Testis (tissue), 2 donors: ENCODE results near the gene SEC62.

Experiments used
- CTCF ChIP-seq, 3 experiments: fragments of 450-650 bp in 2 of 3; fragments of 200-600 bp in 1 of 3; sonication (generic) in 1 of 3; IDR thresholded peaks; one replicate each; pipeline ENCODE4 v1.5.1; 2016 to 2019; ENCODE audit warnings: antibody characterized with exemption in 3 of 3, mild to moderate bottlenecking in 2 of 3, moderate library complexity in 1 of 3
- POLR2A ChIP-seq: fragments of 450-650 bp; IDR thresholded peaks from one replicate; pipeline ENCODE4 v1.6.1; 2017; ENCODE audit warnings: antibody characterized with exemption, mild to moderate bottlenecking, moderate library complexity

GRCh38 chr3:170040418-170040817 is 73.8 kb downstream of the SEC62 start:
- no peak for TF ChIP-seq CTCF (IDR thresholded peaks at IDR 0.05)
- TF ChIP-seq POLR2A = no peak
